H9 (cell line): ENCODE results near the gene CETN1. TPM values are rescaled to one million over a fixed set of nuclear protein-coding genes. Genes with fewer than 3 reads are reported as not detected.

Experiments used
- DNase-seq: peaks from one replicate; pipeline ENCODE4 v3.0.0-alpha.2; 2017
- H2AFZ ChIP-seq: one replicate; pipeline ENCODE4 v1.6.1; 2013; ENCODE audit warnings: mild to moderate bottlenecking, low read length, control low read depth, moderate library complexity
- H2AK5ac ChIP-seq: 2 replicates; pipeline ENCODE4 v1.6.1; 2013; ENCODE audit warnings: low read length, control low read depth, mixed read lengths; ENCODE audit not compliant: insufficient read length
- H2BK120ac ChIP-seq: one replicate; pipeline ENCODE4 v1.6.1; 2013; ENCODE audit warnings: low read depth, mild to moderate bottlenecking, low read length, control low read depth, inconsistent platforms; ENCODE audit not compliant: poor library complexity, severe bottlenecking
- H2BK12ac ChIP-seq: 2 replicates; pipeline ENCODE4 v1.6.1; 2013; ENCODE audit warnings: low read length, control low read depth, mixed read lengths, low read depth; ENCODE audit not compliant: insufficient read length
- H2BK15ac ChIP-seq: 2 replicates; pipeline ENCODE4 v1.6.1; 2013; ENCODE audit warnings: low read depth, low read length, control low read depth
- H2BK20ac ChIP-seq: one replicate; pipeline ENCODE4 v1.6.1; 2013; ENCODE audit warnings: low read depth, mild to moderate bottlenecking, low read length, control low read depth, inconsistent platforms; ENCODE audit not compliant: poor library complexity, severe bottlenecking
- H2BK5ac ChIP-seq: 2 replicates; pipeline ENCODE4 v1.6.1; 2013; ENCODE audit warnings: low read length, control low read depth, mixed read lengths; ENCODE audit not compliant: insufficient read length
- H3K14ac ChIP-seq: 2 replicates; pipeline ENCODE4 v1.6.1; 2013; ENCODE audit warnings: low read length, control low read depth; ENCODE audit not compliant: insufficient read depth
- H3K18ac ChIP-seq: 2 replicates; pipeline ENCODE4 v1.6.1; 2013; ENCODE audit warnings: low read depth, mild to moderate bottlenecking, mixed read lengths, low read length, control low read depth; ENCODE audit not compliant: insufficient read length
- H3K23ac ChIP-seq: 2 replicates; pipeline ENCODE4 v1.6.1; 2013; ENCODE audit warnings: low read length, control low read depth, mixed read lengths, low read depth; ENCODE audit not compliant: insufficient read length
- H3K23me2 ChIP-seq: 2 replicates; pipeline ENCODE4 v1.6.1; 2013; ENCODE audit warnings: low read depth, mild to moderate bottlenecking, mixed read lengths, low read length, control low read depth; ENCODE audit not compliant: insufficient read length, poor library complexity, severe bottlenecking
- H3K27ac ChIP-seq: 2 replicates; pipeline ENCODE4 v1.5.1; 2013; ENCODE audit warnings: low read length, control low read depth, mixed read lengths, low read depth; ENCODE audit not compliant: insufficient read length
- H3K27me3 ChIP-seq: 2 replicates; pipeline ENCODE4 v1.6.1; 2013; ENCODE audit warnings: low read length, control low read depth, inconsistent platforms; ENCODE audit not compliant: insufficient read depth
- H3K4ac ChIP-seq: 2 replicates; pipeline ENCODE4 v1.6.1; 2013; ENCODE audit warnings: low read depth, mild to moderate bottlenecking, control low read depth, inconsistent platforms, low read length, moderate library complexity
- H3K4me1 ChIP-seq: 2 replicates; pipeline ENCODE4 v1.6.1; 2013; ENCODE audit warnings: low read length, control low read depth, inconsistent platforms; ENCODE audit not compliant: insufficient read depth
- H3K4me2 ChIP-seq: 2 replicates; pipeline ENCODE4 v1.6.1; 2013; ENCODE audit warnings: low read length, control low read depth, mixed read lengths; ENCODE audit not compliant: insufficient read length, insufficient read depth
- H3K56ac ChIP-seq: 2 replicates; pipeline ENCODE4 v1.6.1; 2013; ENCODE audit warnings: low read depth, mild to moderate bottlenecking, mixed read lengths, low read length, control low read depth; ENCODE audit not compliant: insufficient read length
- H3K79me1 ChIP-seq: 2 replicates; pipeline ENCODE4 v1.6.1; 2013; ENCODE audit warnings: low read depth, mild to moderate bottlenecking, moderate library complexity, low read length, control low read depth, inconsistent platforms; ENCODE audit not compliant: insufficient read depth, poor library complexity, severe bottlenecking
- H3K79me2 ChIP-seq: 2 replicates; pipeline ENCODE4 v1.6.1; 2013; ENCODE audit warnings: low read length, control low read depth, inconsistent platforms; ENCODE audit not compliant: insufficient read depth
- H3K9ac ChIP-seq: 2 replicates; pipeline ENCODE4 v1.6.1; 2013; ENCODE audit warnings: low read length, control low read depth, mixed read lengths; ENCODE audit not compliant: insufficient read length; ENCODE audit errors: extremely low read depth
- H3K9me3 ChIP-seq: one replicate; pipeline ENCODE4 v1.6.1; 2013; ENCODE audit warnings: low read depth, low read length, inconsistent platforms; ENCODE audit not compliant: control insufficient read depth
- H3T11ph ChIP-seq: one replicate; pipeline ENCODE4 v1.6.1; 2013; ENCODE audit warnings: mild to moderate bottlenecking, low read length, control low read depth, inconsistent platforms
- H4K20me1 ChIP-seq: one replicate; pipeline ENCODE4 v1.6.1; 2013; ENCODE audit not compliant: control insufficient read depth, insufficient read length, insufficient read depth
- H4K5ac ChIP-seq: 2 replicates; pipeline ENCODE4 v1.6.1; 2013; ENCODE audit warnings: low read depth, mild to moderate bottlenecking, mixed read lengths, low read length, control low read depth; ENCODE audit not compliant: insufficient read length
- H4K8ac ChIP-seq: replicated peaks from 2 replicates; pipeline ENCODE4 v1.6.1; 2013; ENCODE audit warnings: low read length, control low read depth, mixed read lengths, low read depth; ENCODE audit not compliant: insufficient read length
- H4K91ac ChIP-seq: 2 replicates; pipeline ENCODE4 v1.6.1; 2013; ENCODE audit warnings: low read depth, mild to moderate bottlenecking, moderate library complexity, mixed read lengths, low read length, control low read depth; ENCODE audit not compliant: insufficient read length
- H3K27ac Mint-ChIP-seq, 3 experiments: 2 replicates in 2 of 3; 3 replicates in 1 of 3; pipeline ENCODE4 v1.8.0; 2020 to 2021; ENCODE audit warnings: mixed read lengths in 3 of 3, mild to moderate bottlenecking in 1 of 3, moderate library complexity in 1 of 3
- H3K27me3 Mint-ChIP-seq: 2 replicates; pipeline ENCODE4 v1.8.0; 2021; ENCODE audit warnings: low read depth, mild to moderate bottlenecking, moderate library complexity, mixed read lengths
- H3K36me3 Mint-ChIP-seq, 3 experiments: 2 replicates in 2 of 3; 3 replicates in 1 of 3; pipeline ENCODE4 v1.8.0; 2020 to 2021; ENCODE audit warnings: low read depth in 3 of 3, mixed read lengths in 3 of 3; ENCODE audit not compliant: insufficient read depth in 1 of 3
- H3K4me1 Mint-ChIP-seq, 2 experiments: 2 replicates each; pipeline ENCODE4 v1.8.0; 2020; ENCODE audit warnings: mixed read lengths in 2 of 2
- H3K4me3 Mint-ChIP-seq, 2 experiments: 2 replicates in 1 of 2; 3 replicates in 1 of 2; pipeline ENCODE4 v1.8.0; 2020 to 2021; ENCODE audit warnings: mild to moderate bottlenecking in 2 of 2, mixed read lengths in 2 of 2, moderate library complexity in 1 of 2
- H3K9me3 Mint-ChIP-seq, 2 experiments: 2 replicates in 1 of 2; 3 replicates in 1 of 2; pipeline ENCODE4 v1.8.0; 2020; ENCODE audit warnings: mild to moderate bottlenecking in 2 of 2, mixed read lengths in 2 of 2, moderate library complexity in 1 of 2
- total RNA-seq: library from RNA; stranded (reverse); gene quantifications from 2 replicates; pipeline ENCODE4 v1.2.1, GENCODE V29; 2021
- TF ChIP-seq, protein P1 (sequence below): fragments of 200-600 bp; sonication (generic); conservative IDR thresholded peaks from 3 replicates; pipeline ENCODE4 v1.8.0; 2021; ENCODE audit warnings: antibody characterized with exemption, mild to moderate bottlenecking

CETN1 gene
- total RNA-seq, 1 experiment from 2014 or later = not detected

GRCh38 chr18:572831-573289 is 7.3 kb upstream of the CETN1 start:
- H4K20me1 ChIP-seq = no peaks in the 10 kb centered on the region
- H2BK20ac ChIP-seq = no peak overlapping the region
- DNase-seq = no peak
- H4K5ac ChIP-seq = no peak overlapping the region
- no peak overlapping the region for H3K23ac ChIP-seq
- H3K27me3 ChIP-seq = no peaks in the 10 kb centered on the region
- H2AFZ ChIP-seq = no peak overlapping the region
- Mint-ChIP-seq H3K4me1 (peaks cover 41 to 53% of the 10 kb centered on the region in 2 experiments), H3K36me3 (peaks cover 0 to 10% (median 0%) of the 10 kb centered on the region in 3 experiments; a peak in 2 of 7 replicates), H3K4me3 (no peak overlapping the region), H3K27me3 (no peaks in the 10 kb centered on the region; the same call in 1 of the 2 replicates), H3K9me3 (no peaks in the 10 kb centered on the region; a peak in 2 of 5 replicates), H3K27ac (no peak overlapping the region)
- no peak overlapping the region for H3K56ac ChIP-seq
- no peak overlapping the region for H3K9ac ChIP-seq
- no peak overlapping the region for H2BK5ac ChIP-seq
- no peak overlapping the region for H3K27ac ChIP-seq
- no peak overlapping the region for H3K14ac ChIP-seq
- H3K23me2 ChIP-seq = no peaks in the 10 kb centered on the region
- H3T11ph ChIP-seq = no peak overlapping the region
- no peak overlapping the region for H3K18ac ChIP-seq
- H2BK12ac ChIP-seq = peak overlapping the region; percentile 26
- TF ChIP-seq, protein P1, sequence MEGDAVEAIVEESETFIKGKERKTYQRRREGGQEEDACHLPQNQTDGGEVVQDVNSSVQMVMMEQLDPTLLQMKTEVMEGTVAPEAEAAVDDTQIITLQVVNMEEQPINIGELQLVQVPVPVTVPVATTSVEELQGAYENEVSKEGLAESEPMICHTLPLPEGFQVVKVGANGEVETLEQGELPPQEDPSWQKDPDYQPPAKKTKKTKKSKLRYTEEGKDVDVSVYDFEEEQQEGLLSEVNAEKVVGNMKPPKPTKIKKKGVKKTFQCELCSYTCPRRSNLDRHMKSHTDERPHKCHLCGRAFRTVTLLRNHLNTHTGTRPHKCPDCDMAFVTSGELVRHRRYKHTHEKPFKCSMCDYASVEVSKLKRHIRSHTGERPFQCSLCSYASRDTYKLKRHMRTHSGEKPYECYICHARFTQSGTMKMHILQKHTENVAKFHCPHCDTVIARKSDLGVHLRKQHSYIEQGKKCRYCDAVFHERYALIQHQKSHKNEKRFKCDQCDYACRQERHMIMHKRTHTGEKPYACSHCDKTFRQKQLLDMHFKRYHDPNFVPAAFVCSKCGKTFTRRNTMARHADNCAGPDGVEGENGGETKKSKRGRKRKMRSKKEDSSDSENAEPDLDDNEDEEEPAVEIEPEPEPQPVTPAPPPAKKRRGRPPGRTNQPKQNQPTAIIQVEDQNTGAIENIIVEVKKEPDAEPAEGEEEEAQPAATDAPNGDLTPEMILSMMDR = no peak
- H2AK5ac ChIP-seq = no peak overlapping the region
- H3K4me2 ChIP-seq = no peak overlapping the region
- H3K9me3 ChIP-seq = no peaks in the 10 kb centered on the region
- no peaks in the 10 kb centered on the region for H3K79me2 ChIP-seq
- no peak overlapping the region for H3K4ac ChIP-seq
- H2BK15ac ChIP-seq = no peak overlapping the region
- H3K4me1 ChIP-seq = peaks cover 10% of the 10 kb centered on the region
- H4K8ac ChIP-seq = no peak overlapping the region
- no peak overlapping the region for H4K91ac ChIP-seq
- no peaks in the 10 kb centered on the region for H3K79me1 ChIP-seq
- H2BK120ac ChIP-seq = no peak overlapping the region
